GM18861 (cell line): ENCODE results near the gene FGD4.

Experiments used
- ATAC-seq: cut with Tn5 transposase; IDR thresholded peaks from one replicate; pipeline ENCODE4 v1.9.1; 2021; ENCODE audit not compliant: unreplicated experiment

FGD4 gene

DNA sequence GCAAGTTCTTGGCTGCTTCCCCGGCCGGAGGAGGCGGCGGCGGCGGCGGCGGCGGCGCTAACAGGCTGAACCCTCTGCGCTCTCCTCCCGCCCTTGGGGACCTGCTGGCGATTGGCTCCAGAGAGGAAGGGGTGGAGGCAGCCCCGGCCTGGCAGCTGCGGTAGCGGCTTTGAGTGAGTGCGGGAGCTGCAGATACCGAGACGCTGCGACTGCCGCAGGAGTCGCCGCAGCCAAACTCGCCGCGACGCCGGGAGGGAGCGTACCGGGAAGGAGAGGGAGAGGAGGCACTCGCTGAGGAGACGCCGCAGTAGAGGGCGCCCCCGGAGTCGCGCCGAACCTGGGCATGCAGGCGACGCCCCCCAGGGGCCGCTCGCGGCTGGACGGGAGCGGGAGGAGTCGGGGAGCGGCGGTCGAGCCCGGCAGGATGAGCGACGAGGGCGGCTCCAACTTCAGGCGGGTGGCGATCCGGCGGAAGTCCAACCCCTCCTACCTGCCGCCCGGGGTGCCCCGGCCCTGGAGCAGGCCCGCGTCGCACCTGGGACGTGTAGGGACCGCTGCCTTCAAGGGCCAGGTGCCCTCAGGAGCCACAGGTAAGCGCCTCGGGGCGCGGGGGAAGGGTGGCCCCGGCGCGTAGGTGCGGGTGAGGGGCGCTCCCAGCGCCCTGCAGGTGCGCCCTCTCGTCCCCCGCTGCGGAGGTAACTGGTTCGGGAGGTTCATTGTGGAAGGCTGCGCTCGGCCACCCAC lies at the start of gene FGD4:
Gene FGD4, plus strand, starts transcription at position 189 of the 744 bp plus-strand sequence.
- ATAC-seq: peak; percentile 74

DNA sequence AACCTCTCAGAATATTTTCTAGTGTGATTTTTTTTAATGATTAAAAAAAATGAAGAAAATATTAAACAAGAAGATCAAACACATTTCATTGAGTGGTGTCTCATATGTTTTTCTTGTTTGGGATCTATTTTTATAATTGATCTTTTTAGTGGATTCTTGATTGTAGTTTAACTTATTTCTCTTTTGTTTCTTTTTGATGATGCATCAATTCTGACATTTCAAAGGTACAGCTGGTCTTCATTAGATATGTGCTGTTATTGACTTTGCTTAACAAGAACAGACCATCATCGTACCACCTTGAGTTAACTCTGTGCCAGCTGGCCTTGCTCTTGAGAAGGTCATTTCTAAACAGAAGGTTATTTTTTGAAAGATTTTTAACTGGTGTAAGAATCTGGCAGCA lies 45.8 kb upstream of the FGD4 start:
- ATAC-seq: no peak

DNA sequence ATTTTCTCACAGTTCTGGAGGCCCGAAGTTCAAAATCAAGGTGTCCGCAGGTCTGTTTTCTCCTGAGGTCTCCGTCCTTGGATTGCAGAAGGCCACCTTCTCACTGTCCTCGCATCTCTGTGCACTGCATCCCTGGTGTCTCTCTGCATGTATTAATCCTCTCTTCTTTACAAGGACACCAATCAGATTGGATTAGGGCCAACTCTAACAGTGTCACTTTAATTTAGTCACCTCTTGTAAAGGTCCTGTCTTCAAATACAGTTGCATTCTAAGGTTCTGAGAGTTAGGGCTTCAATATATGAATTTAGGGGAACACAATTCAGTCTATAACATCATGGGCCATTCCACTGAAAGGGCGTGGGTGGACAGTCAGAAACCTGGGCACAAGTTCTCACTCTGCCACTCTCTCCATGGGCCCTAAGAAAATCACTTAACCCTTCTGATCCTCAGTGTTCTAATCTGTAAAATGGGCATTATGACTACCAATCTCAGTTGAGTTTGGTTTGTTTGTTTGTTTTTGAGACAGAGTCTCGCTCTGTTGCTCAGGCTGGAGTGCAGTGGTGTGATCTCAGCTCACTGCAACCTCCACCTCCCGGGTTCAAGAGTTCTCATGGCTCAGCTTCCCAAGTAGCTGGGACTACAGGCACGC lies 41.6 kb upstream of the FGD4 start:
- ATAC-seq: no peak

DNA sequence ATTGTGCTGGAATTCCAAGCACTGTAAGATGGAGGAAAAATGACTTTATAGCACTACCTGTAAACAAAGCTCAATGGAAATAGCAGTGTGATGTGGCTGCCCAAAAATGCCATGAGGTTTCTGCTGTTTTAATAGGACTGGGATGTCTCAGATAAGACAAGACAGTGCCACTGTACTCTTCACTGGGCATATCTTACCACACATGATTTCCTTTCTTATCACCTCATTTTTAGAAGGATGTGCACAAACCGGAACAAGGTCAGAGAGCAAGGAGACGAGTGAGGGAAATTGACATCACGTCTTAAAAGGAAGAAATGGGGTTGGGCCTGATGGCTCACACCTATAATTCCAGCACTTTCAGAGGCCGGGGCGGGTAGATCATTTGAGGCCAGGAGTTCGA lies 38.4 kb upstream of the FGD4 start:
- ATAC-seq: no peak

DNA sequence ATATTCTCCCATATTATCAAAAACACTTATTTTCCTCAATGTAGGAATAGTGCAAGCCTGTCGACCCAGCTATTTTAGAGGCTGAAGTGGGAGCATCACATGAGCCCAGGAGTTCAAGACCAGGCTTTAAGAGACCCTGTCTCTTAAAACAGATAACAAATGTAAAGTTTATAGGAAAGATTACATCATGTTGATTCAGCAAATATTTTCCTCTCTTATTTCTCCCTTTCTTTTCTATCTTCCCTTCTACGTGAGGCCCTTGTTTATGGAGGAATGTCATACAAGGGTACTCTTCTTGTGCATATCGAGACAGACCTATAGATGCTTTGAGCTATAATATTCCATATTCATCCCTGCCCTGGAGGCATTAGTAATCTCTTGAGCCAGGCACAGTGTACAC lies 36.5 kb upstream of the FGD4 start:
- no peak for ATAC-seq

DNA sequence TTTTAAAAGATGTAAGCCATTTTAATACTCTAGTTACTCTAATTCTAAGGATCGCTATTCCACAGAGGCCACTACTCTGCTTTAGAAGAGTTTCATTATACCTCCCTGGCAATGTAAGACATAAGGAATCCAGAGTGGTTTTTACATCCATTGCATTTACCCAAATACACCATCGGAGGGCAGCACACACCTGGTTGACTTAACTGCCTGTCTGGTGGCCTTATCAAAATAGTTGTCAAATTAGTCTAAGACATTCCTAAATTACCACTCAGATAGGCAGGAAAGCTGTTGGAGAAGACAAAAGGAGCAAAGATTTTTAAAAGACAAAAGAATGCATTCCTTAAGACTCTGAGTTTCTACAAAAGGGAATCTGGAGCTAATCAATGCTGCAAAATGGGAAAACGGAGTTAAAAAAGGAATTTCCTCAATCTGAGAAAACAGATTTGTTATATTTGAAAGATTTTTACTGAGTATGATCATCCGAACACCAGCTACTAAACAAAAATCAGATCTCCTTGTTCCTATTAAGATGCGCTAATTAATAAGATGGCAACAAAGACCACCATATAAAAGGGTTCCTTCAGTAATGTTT lies 33.8 kb upstream of the FGD4 start:
- ATAC-seq: no peak

DNA sequence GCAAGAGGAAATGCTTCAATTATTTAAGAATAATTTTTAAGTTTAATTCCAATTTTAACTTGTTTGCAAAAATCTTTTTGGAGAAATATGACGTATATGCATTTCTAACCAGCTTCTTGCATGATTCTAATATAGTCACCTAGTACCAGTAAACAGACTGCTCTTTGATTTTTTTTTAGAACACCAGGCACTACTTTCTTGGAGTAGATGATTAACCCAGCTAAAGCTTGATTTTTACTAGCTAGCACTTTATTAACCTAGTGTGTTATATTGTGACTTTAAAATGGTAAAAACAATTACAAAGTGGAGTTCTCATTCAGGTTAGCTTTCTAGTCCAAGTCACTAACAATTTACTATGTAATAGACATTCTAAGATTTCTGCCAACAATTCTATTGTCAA lies 32.6 kb upstream of the FGD4 start:
- peak; percentile 42 for ATAC-seq

DNA sequence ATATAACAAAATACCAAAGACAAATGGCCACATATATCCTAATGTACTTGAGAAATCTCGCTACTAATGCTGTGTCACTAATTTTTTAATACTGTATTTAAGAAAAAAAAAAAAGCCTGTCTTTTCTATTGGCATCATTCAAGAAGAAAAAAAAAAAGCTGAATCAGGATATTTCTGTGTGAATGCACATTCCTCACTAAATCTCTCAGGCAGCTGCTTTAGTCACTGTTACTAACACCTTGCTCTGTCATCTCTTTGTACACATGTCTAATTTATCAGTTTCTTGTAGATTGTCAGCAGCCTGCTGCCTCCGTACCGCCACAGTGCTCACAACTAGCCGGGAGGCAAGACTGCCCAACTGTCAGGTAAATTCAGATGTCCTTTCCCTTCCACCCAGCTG lies 32.0 kb upstream of the FGD4 start:
- ATAC-seq: no peak

DNA sequence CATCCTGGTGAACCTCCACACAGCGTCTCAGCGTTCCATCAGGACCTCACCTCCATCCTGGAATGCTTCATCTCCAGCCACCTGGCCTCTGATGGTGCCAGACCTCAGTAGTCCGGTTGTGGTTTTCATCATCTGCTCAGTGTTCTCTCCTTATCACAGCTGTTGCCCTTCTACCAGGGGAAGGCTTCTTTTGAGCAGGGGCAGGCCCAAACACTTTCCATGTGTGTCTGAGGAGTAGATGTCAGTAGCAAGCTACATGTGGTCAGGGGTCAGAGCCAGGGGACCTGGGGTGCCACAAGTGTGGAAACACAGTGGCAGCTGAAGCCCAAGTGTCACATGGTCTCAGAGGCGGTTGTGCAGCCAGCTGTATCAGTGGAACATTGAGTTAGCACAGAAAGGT lies 30.2 kb upstream of the FGD4 start:
- no peak for ATAC-seq

DNA sequence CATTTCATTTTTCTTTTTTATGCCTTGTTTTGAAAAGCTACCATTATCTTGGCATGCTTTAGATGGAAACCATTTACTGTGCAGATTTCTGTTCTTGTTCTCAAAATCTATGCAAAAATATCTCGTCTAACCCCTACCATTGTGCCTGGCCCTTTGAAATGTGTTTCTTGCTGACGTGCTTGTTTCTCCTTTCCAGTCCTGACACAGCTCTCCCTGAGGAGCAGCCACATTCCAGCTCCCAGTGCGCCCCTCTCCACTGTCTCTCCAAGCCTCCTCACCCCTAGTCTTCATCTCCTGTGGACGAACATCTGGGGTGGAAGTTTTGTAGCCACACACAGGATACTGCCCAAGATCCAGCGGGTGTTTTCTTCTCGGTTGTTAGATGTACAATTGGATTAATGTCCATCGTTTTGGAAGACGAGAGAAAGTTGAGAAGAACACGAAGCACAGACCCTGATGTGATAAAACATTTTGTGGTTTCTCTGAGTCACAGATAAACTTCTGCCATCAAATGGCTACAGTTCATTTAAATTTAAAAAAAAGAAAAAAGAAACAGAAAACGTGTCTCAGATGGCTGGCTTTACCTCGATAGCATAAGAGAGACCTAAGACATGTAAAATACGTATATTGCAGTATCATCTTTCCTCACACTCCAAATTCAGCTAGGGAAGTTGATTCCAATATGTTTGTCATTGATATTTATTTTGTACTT lies 21.9 kb upstream of the FGD4 start:
- no peak for ATAC-seq

DNA sequence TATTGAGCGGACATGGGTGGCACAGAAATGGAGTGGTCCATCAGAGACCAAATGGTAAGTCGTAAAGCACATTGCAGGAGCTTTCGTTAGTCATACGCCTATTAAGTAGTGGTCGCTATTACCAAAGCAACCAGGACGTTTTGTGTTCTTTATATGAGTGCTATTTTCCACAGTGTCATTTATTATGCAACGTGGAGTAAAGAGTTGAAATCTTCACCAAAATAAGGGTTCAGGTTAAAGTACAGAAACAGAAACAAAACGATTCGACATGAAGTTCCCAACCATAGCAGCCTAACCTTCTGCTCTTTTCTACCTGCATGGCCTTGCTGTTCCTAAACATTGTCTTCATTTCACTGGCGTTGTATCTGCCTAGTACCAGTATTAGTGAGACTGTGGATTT lies 20.1 kb upstream of the FGD4 start:
- no peak for ATAC-seq

DNA sequence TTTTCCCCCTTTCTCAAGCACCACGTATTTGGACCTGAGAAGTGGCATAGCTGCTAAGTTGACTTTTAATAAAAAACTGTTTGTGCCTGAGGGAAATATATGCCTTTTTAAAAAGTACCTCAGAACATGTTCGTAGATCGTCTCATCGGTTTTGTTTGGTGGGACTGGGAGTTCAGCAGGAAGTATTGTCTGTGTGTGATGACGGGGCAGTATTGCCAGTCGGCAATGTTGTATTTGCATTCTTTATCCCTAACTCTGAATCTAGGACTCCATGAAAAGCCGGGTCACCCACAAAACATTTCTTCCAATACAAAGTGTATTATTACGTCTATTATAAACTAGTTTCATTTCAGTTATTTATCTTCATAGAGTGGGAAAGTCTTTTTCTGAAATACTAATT lies 19.7 kb upstream of the FGD4 start:
- ATAC-seq: no peak

DNA sequence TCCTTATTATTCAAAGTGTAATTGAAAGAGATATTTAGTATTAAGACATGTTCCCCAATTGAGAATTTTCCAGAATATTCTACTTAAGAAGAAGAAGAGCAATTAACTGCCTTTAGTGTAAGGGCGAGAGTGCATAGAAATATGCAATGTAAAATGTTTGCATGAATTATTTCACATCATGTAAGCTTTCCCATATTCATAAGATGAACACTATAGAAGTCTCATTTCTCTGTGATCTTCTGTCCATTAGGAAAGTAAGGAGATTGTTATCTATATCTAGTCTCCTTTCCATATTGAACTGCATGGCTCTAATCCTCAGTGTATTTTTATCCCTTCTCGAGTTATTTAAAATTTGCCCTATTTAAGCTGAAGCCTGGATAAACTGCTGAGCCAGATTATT lies 17.1 kb upstream of the FGD4 start:
- no peak for ATAC-seq

DNA sequence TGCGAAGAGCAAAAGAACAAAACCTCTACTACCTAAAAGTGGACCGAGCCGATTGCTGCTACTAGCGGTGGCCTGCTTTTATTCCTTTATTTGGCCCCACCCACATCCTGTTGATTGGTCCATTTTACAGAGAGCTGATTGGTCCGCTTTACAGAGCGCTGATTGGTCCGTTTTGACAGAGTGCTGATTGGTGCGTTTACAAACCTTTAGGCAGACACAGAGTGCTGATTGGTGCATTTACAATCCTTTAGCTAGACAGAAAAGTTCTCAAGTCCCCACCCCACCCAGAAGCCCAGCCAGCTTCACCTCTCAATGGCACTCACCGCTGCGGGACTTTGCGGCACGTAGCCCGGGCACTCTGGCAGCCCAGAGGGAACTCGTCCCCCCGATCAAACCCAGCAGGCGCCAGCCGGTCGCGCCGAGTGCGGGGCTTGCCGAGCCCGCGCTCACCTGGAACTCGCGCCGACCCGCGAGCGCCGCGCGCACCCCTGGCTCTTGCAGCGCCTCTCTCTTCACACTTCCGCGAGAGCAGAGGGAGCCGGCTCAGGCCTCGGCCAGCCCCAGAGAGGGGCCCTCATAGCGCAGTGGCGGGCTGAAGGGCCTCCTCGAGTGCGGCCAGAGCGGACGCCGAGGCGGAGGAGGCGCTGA lies 8.7 kb upstream of the FGD4 start:
- ATAC-seq: peak; percentile 62

DNA sequence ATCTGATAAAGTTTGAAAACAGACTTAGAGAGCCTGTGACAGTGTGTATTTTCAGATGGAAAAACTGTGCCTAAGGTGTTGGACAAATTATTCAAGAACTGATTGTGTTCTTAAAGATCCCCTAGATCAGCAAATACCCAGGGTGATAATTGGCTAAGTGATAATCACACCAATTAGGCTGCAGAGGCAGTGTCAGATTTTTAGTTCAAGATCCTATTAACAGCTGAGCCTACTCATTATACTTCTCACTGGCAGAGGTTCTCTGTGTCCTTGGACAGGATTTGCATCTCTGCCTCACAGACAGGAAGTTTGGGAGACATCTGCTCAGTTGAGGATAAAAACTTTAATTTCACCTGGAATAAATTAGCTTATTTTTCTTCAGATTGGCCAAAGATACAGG lies 4.3 kb upstream of the FGD4 start:
- ATAC-seq: no peak

DNA sequence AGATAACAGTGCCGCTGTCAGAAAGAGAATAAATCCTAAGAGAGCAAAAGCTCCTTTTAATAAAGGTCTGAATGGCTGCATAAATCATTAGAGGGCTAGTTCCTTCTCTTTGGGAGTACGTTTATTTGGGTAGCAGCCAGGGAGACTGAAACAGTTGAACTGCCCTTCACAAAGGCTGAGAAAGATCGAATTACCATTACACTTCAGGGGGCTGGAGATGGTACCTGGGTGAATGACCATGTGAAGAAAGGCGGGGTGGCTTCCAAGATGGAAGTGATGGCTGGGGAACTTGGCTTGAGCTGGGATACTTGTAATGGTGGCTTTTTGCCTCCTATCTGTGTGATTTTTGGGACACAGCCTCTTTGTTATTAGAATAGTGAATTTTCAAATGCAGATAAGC lies 1.7 kb upstream of the FGD4 start:
- ATAC-seq: no peak

DNA sequence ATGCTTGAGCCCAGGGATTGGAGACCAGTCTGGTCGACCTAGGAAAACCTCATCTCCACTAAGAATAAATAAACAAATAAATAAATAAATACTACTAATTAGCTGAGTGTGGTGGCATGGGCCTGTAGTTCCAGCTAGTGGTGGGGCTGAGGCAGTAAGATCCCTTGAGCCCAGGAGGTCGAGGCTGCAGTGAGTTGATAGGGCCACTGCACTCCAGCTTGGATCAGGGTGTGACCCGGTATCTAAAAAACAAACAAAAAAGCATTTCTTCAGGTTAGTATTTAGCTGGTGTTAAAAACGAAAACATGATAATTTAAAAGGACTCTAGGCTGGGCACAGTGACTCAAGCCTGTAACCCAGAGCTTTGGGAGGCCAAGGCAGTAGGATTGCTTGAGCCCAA lies 1.2 kb upstream of the FGD4 start:
- no peak for ATAC-seq

DNA sequence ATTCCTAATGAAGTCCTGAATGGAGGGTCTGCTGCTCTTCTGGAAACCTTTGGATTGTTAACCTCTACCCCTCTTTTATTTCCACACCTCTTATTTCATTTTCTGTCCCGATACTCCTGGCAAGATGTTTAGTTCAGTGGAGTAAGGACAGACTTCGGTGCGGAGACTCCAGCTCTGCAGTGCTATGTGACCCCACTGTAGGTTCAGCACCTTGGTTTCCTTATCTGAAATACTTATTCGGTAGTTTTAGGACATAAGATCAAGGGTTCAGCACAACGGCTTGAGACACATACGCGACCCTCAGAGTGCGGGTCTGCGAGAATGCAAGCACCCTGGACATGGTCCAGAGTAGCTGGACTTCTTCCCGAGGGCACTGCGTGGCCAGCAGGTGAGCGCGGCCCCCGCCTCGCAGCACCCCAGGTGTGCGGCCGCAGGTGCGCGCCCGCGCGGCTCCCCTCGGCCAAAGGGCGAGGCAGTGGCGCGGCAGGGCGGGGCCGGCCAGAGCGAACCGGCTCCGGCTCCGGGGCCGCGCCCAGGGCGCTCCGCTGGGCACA lies 465 bp upstream of the FGD4 start:
- ATAC-seq: no peak

DNA sequence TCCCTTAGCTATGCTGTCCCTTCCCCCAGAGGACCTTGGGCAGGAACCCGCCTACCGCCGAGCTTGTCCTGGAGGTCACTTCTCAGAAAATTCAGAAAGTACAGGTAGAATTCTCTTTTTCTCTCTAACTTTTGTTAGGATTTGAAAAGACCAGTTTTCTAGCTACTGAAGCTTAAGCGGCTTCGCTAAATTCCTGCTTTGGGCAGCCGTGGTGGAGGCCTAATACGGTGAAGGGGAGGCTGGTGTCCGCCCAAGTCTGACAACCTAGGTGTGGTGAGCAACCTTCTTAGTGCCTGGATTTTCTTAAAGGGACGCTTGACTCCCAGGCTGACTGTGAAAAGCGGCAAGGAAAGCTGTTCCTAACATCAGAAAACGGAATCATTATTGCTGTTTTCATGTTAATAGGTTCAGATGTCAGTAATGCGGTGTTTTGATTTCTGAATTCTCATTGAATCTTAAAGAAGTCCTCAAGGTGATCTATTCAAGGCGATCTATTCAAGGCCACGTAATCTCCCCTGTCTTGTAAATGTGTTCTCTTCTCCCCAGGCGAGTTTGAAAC lies 835 bp downstream of the FGD4 start:
- ATAC-seq: no peak

DNA sequence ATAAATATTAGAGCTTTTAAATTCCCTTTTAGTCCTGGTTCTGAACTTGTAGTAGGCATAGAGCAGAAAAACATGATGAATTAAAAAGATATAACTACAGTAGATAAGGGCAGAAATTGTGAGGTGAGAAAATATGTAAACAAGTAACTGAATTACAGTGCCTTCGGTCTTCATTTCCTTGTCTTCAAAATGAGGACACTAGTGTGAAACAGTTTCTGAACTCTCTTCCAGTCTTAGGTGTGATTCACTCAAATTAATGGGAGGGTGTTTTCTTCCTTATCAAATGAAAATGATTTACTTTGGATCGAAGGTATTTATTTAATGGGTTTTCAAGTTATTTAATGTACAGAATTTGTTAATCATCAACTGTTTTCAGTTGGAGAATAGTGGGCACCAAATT lies 1.5 kb downstream of the FGD4 start:
- no peak for ATAC-seq

DNA sequence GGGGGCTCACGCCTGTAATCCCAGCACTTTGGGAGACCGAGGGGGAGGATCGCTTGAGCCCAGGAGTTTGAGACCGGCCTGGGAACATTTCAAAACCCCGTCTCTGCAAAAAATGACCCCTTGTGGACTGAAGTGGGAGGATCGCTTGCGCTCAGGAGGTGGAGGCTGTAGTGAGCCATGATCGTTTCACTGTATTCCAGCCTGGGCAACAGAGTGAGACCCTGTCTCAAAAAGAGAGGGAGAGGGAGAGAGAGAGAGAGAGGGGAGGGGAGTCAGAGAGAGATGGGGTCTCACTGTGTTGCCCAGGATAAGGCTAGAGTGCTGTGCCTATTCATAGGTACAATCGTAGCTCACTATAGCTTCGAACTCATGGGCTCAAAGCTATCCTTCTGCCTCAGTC lies 2.8 kb downstream of the FGD4 start:
- no peak for ATAC-seq
